ENCODE measurements around the gene RGS9. TPM values are rescaled to one million over a fixed set of nuclear protein-coding genes. Genes with fewer than 3 reads are reported as not detected.
A peak's percentile ranks its signal among the peaks of the same experiment; 100 is the strongest.
"Not testable (repeated sequence)": the region's sequence is repeated elsewhere in the genome, so short reads cannot be mapped to it uniquely, and the experiment has no call there.

Gene RGS9
- polyA plus RNA-seq (2013, experiment 1 of 4) = 5.8 TPM
- polyA plus RNA-seq (2013, experiment 2 of 4) = 4.0 TPM
- 4.3 TPM for polyA plus RNA-seq (2013, experiment 3 of 4)
- polyA plus RNA-seq (2013, experiment 4 of 4) = 4.6 TPM

- Histone ChIP-seq H3K9me3 (ENCODE audit: control insufficient read depth, low read length) (no peaks in the 10 kb centered on the region), H3K36me3 (ENCODE audit: control insufficient read depth, insufficient read depth, low read length) (no peaks in the 10 kb centered on the region), H3K27ac (ENCODE audit: insufficient read depth, low read depth, low read length, poor library complexity, severe bottlenecking) (no peak within 1 kb of the TSS), H3K4me3 (ENCODE audit: insufficient read depth, low read depth, low read length) (peak within 1 kb of the TSS; percentile 49), H3K27me3 (ENCODE audit: control insufficient read depth, insufficient read depth, low read length, poor library complexity, severe bottlenecking) (peaks cover 7% of the 10 kb centered on the region), H3K4me1 (ENCODE audit: control insufficient read depth, insufficient read depth, low read length) (peaks cover 16% of the 10 kb centered on the region)
- 8% methylated on average over 56 of the region's 56 CpGs for WGBS, 2 experiments
Observed at GRCh38 chr17:65137021-65137939, at the start of gene RGS9. RGS9 (plus strand) TSS chr17:65137370; CDS start chr17:65137541, 171 bp downstream.

- H3K27me3 ChIP-seq (ENCODE audit: control insufficient read depth, insufficient read depth, low read length, poor library complexity, severe bottlenecking) = no peaks in the 10 kb centered on the region
- H3K4me3 ChIP-seq (ENCODE audit: insufficient read depth, low read depth, low read length) = no peak overlapping the region
- H3K4me1 ChIP-seq (ENCODE audit: control insufficient read depth, insufficient read depth, low read length) = no peaks in the 10 kb centered on the region
- WGBS, 2 experiments = 93 to 97% methylated on average over 4 of the region's 4 CpGs
- no peaks in the 10 kb centered on the region for H3K9me3 ChIP-seq (ENCODE audit: control insufficient read depth, low read length)
- no peak overlapping the region for H3K27ac ChIP-seq (ENCODE audit: insufficient read depth, low read depth, low read length, poor library complexity, severe bottlenecking)
- no peaks in the 10 kb centered on the region for H3K36me3 ChIP-seq (ENCODE audit: control insufficient read depth, insufficient read depth, low read length)
Observed at GRCh38 chr17:65088621-65089360, 48.4 kb upstream of the RGS9 start.

- no peak overlapping the region for H3K27ac ChIP-seq (ENCODE audit: insufficient read depth, low read depth, low read length, poor library complexity, severe bottlenecking)
- no peaks in the 10 kb centered on the region for H3K9me3 ChIP-seq (ENCODE audit: control insufficient read depth, low read length)
- 94% methylated on average over 3 of the region's 3 CpGs for WGBS, 2 experiments
- no peaks in the 10 kb centered on the region for H3K27me3 ChIP-seq (ENCODE audit: control insufficient read depth, insufficient read depth, low read length, poor library complexity, severe bottlenecking)
- no peak overlapping the region for H3K4me3 ChIP-seq (ENCODE audit: insufficient read depth, low read depth, low read length)
- H3K4me1 ChIP-seq (ENCODE audit: control insufficient read depth, insufficient read depth, low read length) = no peaks in the 10 kb centered on the region
- no peaks in the 10 kb centered on the region for H3K36me3 ChIP-seq (ENCODE audit: control insufficient read depth, insufficient read depth, low read length)
Observed at GRCh38 chr17:65092262-65092661, 44.9 kb upstream of the RGS9 start.

DNA sequence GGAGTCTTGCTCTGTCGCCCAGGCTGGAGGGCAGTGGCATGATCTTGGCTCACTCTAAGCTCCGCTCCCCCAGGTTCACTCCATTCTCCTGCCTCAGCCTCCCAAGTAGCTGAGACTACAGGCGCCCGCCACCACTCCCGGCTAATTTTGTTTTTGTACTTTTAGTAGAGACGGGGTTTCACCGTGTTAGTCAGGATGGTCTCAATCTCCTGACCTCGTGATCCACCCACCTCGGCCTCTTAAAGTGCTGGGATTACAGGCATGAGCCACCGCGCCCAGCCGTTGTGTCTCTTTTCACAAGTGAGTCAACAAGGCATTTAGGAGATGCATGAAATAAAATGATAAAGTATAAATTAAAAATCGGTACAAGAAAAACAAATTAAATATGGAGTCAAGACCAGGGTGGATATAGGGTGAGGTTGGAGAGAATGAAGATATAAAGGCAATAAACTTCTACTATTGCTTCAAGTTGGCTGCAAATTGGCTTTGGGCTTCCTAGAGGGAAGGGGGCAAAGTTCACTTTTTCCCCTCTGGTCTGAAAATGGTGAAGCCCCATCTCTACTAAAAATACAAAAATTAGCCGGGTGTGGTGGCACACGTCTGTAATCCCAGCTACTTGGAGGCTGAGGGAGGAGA, 44.3 kb upstream of the RGS9 start:
- 89 to 96% methylated on average over 15 of the region's 15 CpGs for WGBS, 2 experiments
- not testable (repeated sequence) for H3K4me1 ChIP-seq (ENCODE audit: control insufficient read depth, insufficient read depth, low read length)

DNA sequence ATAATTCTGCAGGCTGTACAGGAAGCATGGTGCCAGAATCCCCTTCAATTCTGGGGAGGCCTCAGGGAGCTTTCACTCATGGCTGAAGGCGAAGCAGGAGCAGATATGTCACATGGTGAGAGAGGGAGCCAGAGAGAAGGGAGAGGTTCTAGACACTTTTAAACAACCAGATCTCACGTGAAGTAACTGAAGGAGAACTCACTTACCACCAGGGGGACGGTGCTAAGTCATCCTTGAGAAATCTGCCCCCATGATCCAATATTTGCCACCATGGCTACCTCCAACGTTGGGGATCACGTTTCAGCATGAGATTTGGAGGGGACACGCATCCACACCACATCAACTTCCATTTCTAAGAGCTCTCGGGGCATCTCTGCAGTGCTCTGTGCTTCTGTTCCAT, 43.2 kb upstream of the RGS9 start:
- Histone ChIP-seq H3K4me1 (ENCODE audit: control insufficient read depth, insufficient read depth, low read length) (no peaks in the 10 kb centered on the region), H3K27me3 (ENCODE audit: control insufficient read depth, insufficient read depth, low read length, poor library complexity, severe bottlenecking) (no peaks in the 10 kb centered on the region), H3K36me3 (ENCODE audit: control insufficient read depth, insufficient read depth, low read length) (no peaks in the 10 kb centered on the region), H3K27ac (ENCODE audit: insufficient read depth, low read depth, low read length, poor library complexity, severe bottlenecking) (no peak overlapping the region), H3K4me3 (ENCODE audit: insufficient read depth, low read depth, low read length) (no peak overlapping the region), H3K9me3 (ENCODE audit: control insufficient read depth, low read length) (no peaks in the 10 kb centered on the region)
- WGBS, 2 experiments = 84 to 85% methylated on average over 7 of the region's 7 CpGs

More for the DNA sequence above, 44.3 kb upstream of the RGS9 start:
- H3K9me3 ChIP-seq (ENCODE audit: control insufficient read depth, low read length); H3K27me3 ChIP-seq (ENCODE audit: control insufficient read depth, insufficient read depth, low read length, poor library complexity, severe bottlenecking); H3K4me3 ChIP-seq (ENCODE audit: insufficient read depth, low read depth, low read length); H3K36me3 ChIP-seq (ENCODE audit: control insufficient read depth, insufficient read depth, low read length); H3K27ac ChIP-seq (ENCODE audit: insufficient read depth, low read depth, low read length, poor library complexity, severe bottlenecking): not testable (repeated sequence)

- Histone ChIP-seq H3K27me3 (ENCODE audit: control insufficient read depth, insufficient read depth, low read length, poor library complexity, severe bottlenecking) (no peaks in the 10 kb centered on the region), H3K4me3 (ENCODE audit: insufficient read depth, low read depth, low read length) (no peak overlapping the region), H3K9me3 (ENCODE audit: control insufficient read depth, low read length) (no peaks in the 10 kb centered on the region), H3K36me3 (ENCODE audit: control insufficient read depth, insufficient read depth, low read length) (no peaks in the 10 kb centered on the region), H3K27ac (ENCODE audit: insufficient read depth, low read depth, low read length, poor library complexity, severe bottlenecking) (no peak overlapping the region), H3K4me1 (ENCODE audit: control insufficient read depth, insufficient read depth, low read length) (no peaks in the 10 kb centered on the region)
- WGBS, 2 experiments = 75 to 81% methylated on average over 1 of the region's 1 CpG
Observed at GRCh38 chr17:65095465-65095864, 41.7 kb upstream of the RGS9 start.

GRCh38 chr17:65096382-65096781, 40.8 kb upstream of the RGS9 start:
- WGBS, 2 experiments = 89 to 99% methylated on average over 1 to 2 of the region's 2 CpGs

DNA sequence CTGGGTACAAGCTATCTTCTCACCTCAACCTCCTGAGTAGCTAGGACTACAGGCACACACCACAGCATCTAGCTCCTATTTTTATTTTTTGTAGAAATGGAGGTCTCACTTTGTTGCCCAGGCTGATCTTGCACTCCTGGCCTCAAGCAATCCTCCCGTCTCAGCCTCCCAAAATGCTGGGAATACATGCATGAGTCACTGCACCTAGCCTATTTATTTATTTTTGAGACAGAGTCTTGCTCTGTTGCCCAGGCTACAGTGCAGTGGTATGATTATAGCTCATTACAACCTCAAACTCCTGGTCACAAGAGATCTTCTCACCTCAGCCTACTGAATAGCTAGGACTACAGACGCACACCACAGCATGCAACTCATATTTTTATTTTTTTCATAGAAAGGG, 40.1 kb upstream of the RGS9 start:
- Histone ChIP-seq H3K27ac (ENCODE audit: insufficient read depth, low read depth, low read length, poor library complexity, severe bottlenecking) (no peak overlapping the region), H3K4me3 (ENCODE audit: insufficient read depth, low read depth, low read length) (no peak overlapping the region), H3K27me3 (ENCODE audit: control insufficient read depth, insufficient read depth, low read length, poor library complexity, severe bottlenecking) (no peaks in the 10 kb centered on the region), H3K4me1 (ENCODE audit: control insufficient read depth, insufficient read depth, low read length) (no peaks in the 10 kb centered on the region), H3K36me3 (ENCODE audit: control insufficient read depth, insufficient read depth, low read length) (no peaks in the 10 kb centered on the region), H3K9me3 (ENCODE audit: control insufficient read depth, low read length) (no peaks in the 10 kb centered on the region)
- WGBS, 2 experiments = 91 to 94% methylated on average over 2 of the region's 2 CpGs

More at GRCh38 chr17:65096382-65096781, 40.8 kb upstream of the RGS9 start:
- not testable (repeated sequence) for H3K4me3 ChIP-seq (ENCODE audit: insufficient read depth, low read depth, low read length); H3K27me3 ChIP-seq (ENCODE audit: control insufficient read depth, insufficient read depth, low read length, poor library complexity, severe bottlenecking); H3K4me1 ChIP-seq (ENCODE audit: control insufficient read depth, insufficient read depth, low read length); H3K27ac ChIP-seq (ENCODE audit: insufficient read depth, low read depth, low read length, poor library complexity, severe bottlenecking); H3K9me3 ChIP-seq (ENCODE audit: control insufficient read depth, low read length); H3K36me3 ChIP-seq (ENCODE audit: control insufficient read depth, insufficient read depth, low read length)

- H3K36me3 ChIP-seq (ENCODE audit: control insufficient read depth, insufficient read depth, low read length) = no peaks in the 10 kb centered on the region
- no peaks in the 10 kb centered on the region for H3K9me3 ChIP-seq (ENCODE audit: control insufficient read depth, low read length)
- H3K4me1 ChIP-seq (ENCODE audit: control insufficient read depth, insufficient read depth, low read length) = no peaks in the 10 kb centered on the region
- no peak overlapping the region for H3K27ac ChIP-seq (ENCODE audit: insufficient read depth, low read depth, low read length, poor library complexity, severe bottlenecking)
- no peak overlapping the region for H3K4me3 ChIP-seq (ENCODE audit: insufficient read depth, low read depth, low read length)
- no peaks in the 10 kb centered on the region for H3K27me3 ChIP-seq (ENCODE audit: control insufficient read depth, insufficient read depth, low read length, poor library complexity, severe bottlenecking)
Observed at GRCh38 chr17:65099475-65099874, 37.7 kb upstream of the RGS9 start.

DNA sequence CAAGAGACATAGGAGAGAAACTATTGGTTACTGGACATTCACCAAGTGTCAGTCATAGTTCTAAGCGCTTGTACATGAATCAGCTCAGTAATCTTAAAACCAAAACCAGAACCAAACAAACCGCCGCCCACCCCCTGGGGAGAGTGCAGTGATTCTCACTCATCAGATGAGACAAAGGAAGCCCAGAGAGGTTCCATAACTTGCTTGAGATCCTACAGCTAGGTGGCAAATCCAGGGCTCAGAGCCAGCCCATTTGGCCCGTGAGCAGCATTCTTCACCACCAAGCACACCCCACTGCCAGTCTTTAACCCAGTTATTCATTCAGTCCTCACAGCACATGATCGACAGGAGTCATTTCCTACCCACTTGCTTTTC, 37.2 kb upstream of the RGS9 start:
- WGBS, 2 experiments = 82 to 85% methylated on average over 5 of the region's 5 CpGs
- H3K4me1 ChIP-seq (ENCODE audit: control insufficient read depth, insufficient read depth, low read length) = no peaks in the 10 kb centered on the region
- peak overlapping the region; percentile 16 for H3K4me3 ChIP-seq (ENCODE audit: insufficient read depth, low read depth, low read length)
- H3K9me3 ChIP-seq (ENCODE audit: control insufficient read depth, low read length) = no peaks in the 10 kb centered on the region
- no peaks in the 10 kb centered on the region for H3K27me3 ChIP-seq (ENCODE audit: control insufficient read depth, insufficient read depth, low read length, poor library complexity, severe bottlenecking)
- H3K27ac ChIP-seq (ENCODE audit: insufficient read depth, low read depth, low read length, poor library complexity, severe bottlenecking) = no peak overlapping the region
- no peaks in the 10 kb centered on the region for H3K36me3 ChIP-seq (ENCODE audit: control insufficient read depth, insufficient read depth, low read length)

All from ectodermal cell (in vitro differentiated cells).